ENCODE data around the gene SEZ6. TPM values are rescaled to one million over a fixed set of nuclear protein-coding genes. Genes with fewer than 3 reads are reported as not detected.

SEZ6 gene
- total RNA-seq, 1 donor from 2014 or later: 10.1 TPM

DNA sequence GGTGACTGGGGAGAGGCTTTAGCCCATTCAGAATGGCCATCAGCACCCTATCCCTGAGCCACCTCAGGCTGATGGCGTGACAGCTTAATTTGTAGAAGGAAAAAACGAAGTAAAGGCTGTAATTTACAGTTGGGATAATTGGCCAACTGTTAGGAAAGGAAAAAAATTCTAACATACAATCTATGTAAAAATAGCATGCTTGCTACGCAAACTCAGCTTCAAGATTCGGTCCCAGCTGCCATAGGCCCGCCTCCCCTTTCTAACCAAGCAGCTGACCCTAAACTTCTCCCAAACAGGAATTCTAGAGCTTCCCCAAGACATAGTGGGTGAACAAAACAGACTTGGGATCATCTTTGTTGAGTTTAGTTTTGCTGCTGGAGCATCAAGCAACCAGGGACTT lies 4.9 kb downstream of the SEZ6 start:
- DNase-seq (ENCODE audit: low spot score, unreplicated experiment): no peak

GRCh38 chr17:28999206-28999605 lies 6.6 kb downstream of the SEZ6 start:
- Mint-ChIP-seq H3K27me3 (peaks cover 50% of the 10 kb centered on the region), H3K4me3 (ENCODE audit: low read depth) (no peak overlapping the region), H3K36me3 (ENCODE audit: insufficient read depth) (no peaks in the 10 kb centered on the region), H3K27ac (no peak overlapping the region), H3K9me3 (ENCODE audit: low read depth) (no peaks in the 10 kb centered on the region), H3K4me1 (ENCODE audit: low read depth) (no peaks in the 10 kb centered on the region)
- DNase-seq (ENCODE audit: low spot score, unreplicated experiment): no peak
- TF ChIP-seq, protein P1, sequence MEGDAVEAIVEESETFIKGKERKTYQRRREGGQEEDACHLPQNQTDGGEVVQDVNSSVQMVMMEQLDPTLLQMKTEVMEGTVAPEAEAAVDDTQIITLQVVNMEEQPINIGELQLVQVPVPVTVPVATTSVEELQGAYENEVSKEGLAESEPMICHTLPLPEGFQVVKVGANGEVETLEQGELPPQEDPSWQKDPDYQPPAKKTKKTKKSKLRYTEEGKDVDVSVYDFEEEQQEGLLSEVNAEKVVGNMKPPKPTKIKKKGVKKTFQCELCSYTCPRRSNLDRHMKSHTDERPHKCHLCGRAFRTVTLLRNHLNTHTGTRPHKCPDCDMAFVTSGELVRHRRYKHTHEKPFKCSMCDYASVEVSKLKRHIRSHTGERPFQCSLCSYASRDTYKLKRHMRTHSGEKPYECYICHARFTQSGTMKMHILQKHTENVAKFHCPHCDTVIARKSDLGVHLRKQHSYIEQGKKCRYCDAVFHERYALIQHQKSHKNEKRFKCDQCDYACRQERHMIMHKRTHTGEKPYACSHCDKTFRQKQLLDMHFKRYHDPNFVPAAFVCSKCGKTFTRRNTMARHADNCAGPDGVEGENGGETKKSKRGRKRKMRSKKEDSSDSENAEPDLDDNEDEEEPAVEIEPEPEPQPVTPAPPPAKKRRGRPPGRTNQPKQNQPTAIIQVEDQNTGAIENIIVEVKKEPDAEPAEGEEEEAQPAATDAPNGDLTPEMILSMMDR (IDR thresholded peaks at IDR 0.05; ENCODE audit: unreplicated experiment): no peak

More for the DNA sequence above, 4.9 kb downstream of the SEZ6 start:
- Mint-ChIP-seq H3K9me3 (ENCODE audit: low read depth) (no peaks in the 10 kb centered on the region), H3K27ac (no peak overlapping the region), H3K36me3 (ENCODE audit: insufficient read depth) (no peaks in the 10 kb centered on the region), H3K4me3 (ENCODE audit: low read depth) (no peak overlapping the region), H3K4me1 (ENCODE audit: low read depth) (peaks cover 2% of the 10 kb centered on the region), H3K27me3 (peaks cover 63% of the 10 kb centered on the region)
- TF ChIP-seq, protein P1 (IDR thresholded peaks at IDR 0.05; ENCODE audit: unreplicated experiment): no peak

GRCh38 chr17:28997806-28998205 lies 8.0 kb downstream of the SEZ6 start:
- H3K27me3 Mint-ChIP-seq: peaks cover 36% of the 10 kb centered on the region
- no peak overlapping the region for H3K4me3 Mint-ChIP-seq (ENCODE audit: low read depth)
- H3K27ac Mint-ChIP-seq: no peak overlapping the region
- TF ChIP-seq, protein P1 (IDR thresholded peaks at IDR 0.05; ENCODE audit: unreplicated experiment): no peak
- no peak for DNase-seq (ENCODE audit: low spot score, unreplicated experiment)
- H3K4me1 Mint-ChIP-seq (ENCODE audit: low read depth): no peaks in the 10 kb centered on the region
- no peaks in the 10 kb centered on the region for H3K36me3 Mint-ChIP-seq (ENCODE audit: insufficient read depth)
- no peaks in the 10 kb centered on the region for H3K9me3 Mint-ChIP-seq (ENCODE audit: low read depth)

DNA sequence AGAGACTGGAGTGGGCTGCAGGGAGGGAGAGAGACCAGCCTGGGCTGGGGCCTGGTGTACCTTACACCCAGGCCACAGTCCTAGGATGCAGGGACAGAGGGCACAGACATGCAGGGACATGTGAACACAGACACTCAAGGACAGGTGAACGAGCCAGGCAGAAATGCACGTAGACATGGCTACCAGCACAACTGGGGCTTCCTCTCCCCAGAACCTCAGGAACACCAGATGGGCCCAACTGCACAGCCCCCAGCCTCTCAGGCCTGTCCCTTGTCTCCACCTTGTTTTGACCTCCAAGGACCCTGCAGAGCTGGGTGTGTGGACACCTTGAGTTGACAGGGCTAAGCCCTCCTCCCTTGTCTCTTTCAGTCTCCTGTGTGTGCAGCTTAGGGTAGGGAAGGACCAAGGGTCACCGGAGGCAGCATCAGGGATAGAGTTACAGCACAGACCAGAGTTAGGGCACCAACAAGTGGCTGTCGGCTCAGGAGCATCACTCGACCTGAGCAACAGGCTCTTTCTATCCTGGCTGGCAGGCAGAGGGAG lies 9.2 kb downstream of the SEZ6 start:
- no peaks in the 10 kb centered on the region for H3K4me1 Mint-ChIP-seq (ENCODE audit: low read depth)

DNA sequence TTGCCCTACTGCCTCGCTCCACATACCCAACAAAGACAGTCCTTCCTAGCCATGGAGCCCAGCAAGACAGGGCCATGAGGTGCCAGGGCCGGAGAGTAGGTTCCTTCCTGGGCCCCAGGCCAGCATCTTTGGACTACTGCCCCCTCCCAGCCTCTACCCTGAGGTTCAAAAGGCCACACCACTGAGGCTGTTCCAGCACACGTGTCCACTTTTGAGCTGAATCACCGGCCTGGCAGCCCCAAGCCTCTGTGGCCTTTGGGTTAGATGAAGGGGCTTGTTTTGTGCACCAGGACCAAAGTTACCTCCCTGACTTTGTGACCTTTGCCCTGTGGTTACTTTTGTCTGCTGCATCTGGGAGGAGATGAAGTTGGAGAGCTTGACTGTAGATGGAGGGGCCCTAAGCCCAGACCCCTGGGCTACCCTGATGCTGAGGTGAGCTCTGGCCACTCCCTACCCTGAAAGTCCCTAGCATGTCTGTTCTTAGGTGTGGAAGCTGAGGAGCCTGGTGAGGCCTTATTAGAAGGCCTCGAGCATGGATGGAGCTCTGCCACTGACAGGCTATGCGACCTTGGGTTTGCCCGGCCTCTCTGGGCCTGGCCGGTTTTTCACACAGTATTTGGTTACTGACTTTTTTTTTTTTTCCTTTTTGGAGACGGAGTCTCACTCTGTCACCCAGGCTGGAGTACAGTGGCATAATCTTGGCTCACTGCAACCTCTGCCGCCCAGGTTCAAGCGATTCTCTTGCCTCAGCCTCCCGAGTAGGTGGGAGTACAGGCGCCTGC lies 12.0 kb downstream of the SEZ6 start:
- Mint-ChIP-seq H3K4me1 (ENCODE audit: low read depth) (no peaks in the 10 kb centered on the region), H3K27me3 (peaks cover 13% of the 10 kb centered on the region), H3K4me3 (ENCODE audit: low read depth) (no peak overlapping the region), H3K27ac (no peak overlapping the region), H3K9me3 (ENCODE audit: low read depth) (no peaks in the 10 kb centered on the region), H3K36me3 (ENCODE audit: insufficient read depth) (no peaks in the 10 kb centered on the region)
- TF ChIP-seq, protein P1 (IDR thresholded peaks at IDR 0.05; ENCODE audit: unreplicated experiment): no peak
- no peak for DNase-seq (ENCODE audit: low spot score, unreplicated experiment)

More for the DNA sequence above, 9.2 kb downstream of the SEZ6 start:
- DNase-seq (ENCODE audit: low spot score, unreplicated experiment): no peak
- no peaks in the 10 kb centered on the region for H3K36me3 Mint-ChIP-seq (ENCODE audit: insufficient read depth)
- peaks cover 32% of the 10 kb centered on the region for H3K27me3 Mint-ChIP-seq
- no peak overlapping the region for H3K4me3 Mint-ChIP-seq (ENCODE audit: low read depth)
- H3K27ac Mint-ChIP-seq: no peak overlapping the region
- no peaks in the 10 kb centered on the region for H3K9me3 Mint-ChIP-seq (ENCODE audit: low read depth)
- TF ChIP-seq, protein P1 (IDR thresholded peaks at IDR 0.05; ENCODE audit: unreplicated experiment): no peak

Data from progenitor cell of endocrine pancreas (in vitro differentiated cells).